B cell (primary cell): Measurements from ENCODE around the gene PATZ1. TPM values are rescaled to one million over a fixed set of nuclear protein-coding genes. Genes with fewer than 3 reads are reported as not detected.

Experiments
- polyA plus RNA-seq: library from polyadenylated mRNA; depleted of rRNA; stranded (reverse); fragments of >200 nt; gene quantifications from 2 replicates; pipeline ENCODE4 v1.2.3, GENCODE V29; 2012
- small RNA-seq: library from RNA; depleted of rRNA; stranded (forward); fragments of <200 nt; gene quantifications from one replicate; pipeline ENCODE3, GENCODE V24; 2012; ENCODE audit warnings: low replicate concordance, low read depth; ENCODE audit not compliant: insufficient read length
- total RNA-seq, 2 donors: library from RNA; stranded (reverse); fragments of 120-200 nt in 1 of 2; gene quantifications; 1 replicate in 1 of 2; 2 replicates in 1 of 2; pipeline versions ENCODE4 v1.2.3 to v1.2.4, GENCODE V29; 2013 to 2022

The PATZ1 gene
- total and polyA plus RNA-seq, 2 donors (not counting 1 experiment from before 2014, with no cell fraction given): 35.1 to 47.4 TPM

Small RNA genes lying within 50 kb of the gene (small RNA-seq; reads per million reads assigned to genes)
- gene RNA5SP496 (not detected), gene RNU6-338P (not detected)

Other genes starting within 250 kb of the PATZ1 start
- gene SELENOM, start 238.8 kb downstream of the PATZ1 start, total RNA-seq: 18.4 and 23.6 TPM in 2 replicates
- 29.9 and 43.3 TPM in 2 replicates for gene SELENOM, start 238.8 kb downstream of the PATZ1 start, polyA plus RNA-seq
- 0.29 and 0.52 TPM in 2 replicates for gene INPP5J, start 223.4 kb downstream of the PATZ1 start, total RNA-seq
- 0.07 and 0.42 TPM in 2 replicates for gene INPP5J, start 223.4 kb downstream of the PATZ1 start, polyA plus RNA-seq
- not detected in 2 replicates for gene PLA2G3, start 205.8 kb downstream of the PATZ1 start, total RNA-seq
- not detected in 2 replicates for gene PLA2G3, start 205.8 kb downstream of the PATZ1 start, polyA plus RNA-seq
- 23.0 and 24.6 TPM in 2 replicates for gene RNF185, start 186.2 kb downstream of the PATZ1 start, total RNA-seq
- gene RNF185, start 186.2 kb downstream of the PATZ1 start, polyA plus RNA-seq: 9.4 and 12.8 TPM in 2 replicates
- 16.3 and 20.2 TPM in 2 replicates for gene LIMK2, start 134.0 kb downstream of the PATZ1 start, total RNA-seq
- gene LIMK2, start 134.0 kb downstream of the PATZ1 start, polyA plus RNA-seq: 6.8 and 7.4 TPM in 2 replicates
- 89.2 and 92.9 TPM in 2 replicates for gene PIK3IP1, start 53.9 kb downstream of the PATZ1 start, total RNA-seq
- 89.8 and 115 TPM in 2 replicates for gene PIK3IP1, start 53.9 kb downstream of the PATZ1 start, polyA plus RNA-seq
- gene DRG1, start 53.3 kb upstream of the PATZ1 start, total RNA-seq: 58.9 and 77.7 TPM in 2 replicates
- gene DRG1, start 53.3 kb upstream of the PATZ1 start, polyA plus RNA-seq: 26.6 and 33.9 TPM in 2 replicates
- 58.3 and 62.7 TPM in 2 replicates for gene EIF4ENIF1, start 143.5 kb upstream of the PATZ1 start, total RNA-seq
- 26.2 and 29.4 TPM in 2 replicates for gene EIF4ENIF1, start 143.5 kb upstream of the PATZ1 start, polyA plus RNA-seq
- 182 and 191 TPM in 2 replicates for gene SFI1, start 150.2 kb upstream of the PATZ1 start, total RNA-seq
- 80.2 and 104 TPM in 2 replicates for gene SFI1, start 150.2 kb upstream of the PATZ1 start, polyA plus RNA-seq